BJ (cell line): ENCODE measurements around the gene DPYSL5. TPM values are rescaled to one million over a fixed set of nuclear protein-coding genes. Genes with fewer than 3 reads are reported as not detected.

ENCODE experiments used
- CTCF ChIA-PET: fragments of 350-600 bp; formaldehyde crosslinking; extraction: SDS; loops from one replicate; lab custom pipeline; 2021; ENCODE audit warnings: antibody characterized with exemption, inconsistent platforms; lab: Yijun Ruan, JAX
- POLR2A ChIA-PET: fragments of 300-600 bp; sonication (Branson Sonifier 250); formaldehyde crosslinking; extraction: SDS; loops from one replicate; lab custom pipeline; 2021; ENCODE audit warnings: antibody characterized with exemption; lab: Charles Lee
- DNase-seq: peaks from one replicate; pipeline ENCODE4 v3.0.0-alpha.2; 2011; ENCODE audit warnings: low read depth
- H3K27me3 ChIP-seq: 2 replicates; pipeline ENCODE4 v1.6.0; 2011; ENCODE audit warnings: low read length; ENCODE audit not compliant: control insufficient read depth, insufficient read depth
- H3K36me3 ChIP-seq: 2 replicates; pipeline ENCODE4 v1.5.1; 2011; ENCODE audit warnings: low read length; ENCODE audit not compliant: control insufficient read depth, insufficient read depth
- H3K4me3 ChIP-seq: 2 replicates; pipeline ENCODE4 v1.5.1; 2011; ENCODE audit warnings: low read depth, mild to moderate bottlenecking, control low read depth, low read length
- polyA plus RNA-seq: library from polyadenylated mRNA; depleted of rRNA; stranded (reverse); fragments of >200 nt; gene quantifications from 2 replicates; pipeline ENCODE4 v1.2.3, GENCODE V29; 2011
- TF ChIP-seq, protein P1 (sequence below): IDR thresholded peaks from 2 replicates; pipeline ENCODE4 v1.5.1; 2011; ENCODE audit warnings: low read depth, mild to moderate bottlenecking, control low read depth, inconsistent platforms, low read length, moderate library complexity; ENCODE audit not compliant: insufficient read depth

Gene DPYSL5
- polyA plus RNA-seq, 1 experiment: not detected

- TF ChIP-seq, protein P1, sequence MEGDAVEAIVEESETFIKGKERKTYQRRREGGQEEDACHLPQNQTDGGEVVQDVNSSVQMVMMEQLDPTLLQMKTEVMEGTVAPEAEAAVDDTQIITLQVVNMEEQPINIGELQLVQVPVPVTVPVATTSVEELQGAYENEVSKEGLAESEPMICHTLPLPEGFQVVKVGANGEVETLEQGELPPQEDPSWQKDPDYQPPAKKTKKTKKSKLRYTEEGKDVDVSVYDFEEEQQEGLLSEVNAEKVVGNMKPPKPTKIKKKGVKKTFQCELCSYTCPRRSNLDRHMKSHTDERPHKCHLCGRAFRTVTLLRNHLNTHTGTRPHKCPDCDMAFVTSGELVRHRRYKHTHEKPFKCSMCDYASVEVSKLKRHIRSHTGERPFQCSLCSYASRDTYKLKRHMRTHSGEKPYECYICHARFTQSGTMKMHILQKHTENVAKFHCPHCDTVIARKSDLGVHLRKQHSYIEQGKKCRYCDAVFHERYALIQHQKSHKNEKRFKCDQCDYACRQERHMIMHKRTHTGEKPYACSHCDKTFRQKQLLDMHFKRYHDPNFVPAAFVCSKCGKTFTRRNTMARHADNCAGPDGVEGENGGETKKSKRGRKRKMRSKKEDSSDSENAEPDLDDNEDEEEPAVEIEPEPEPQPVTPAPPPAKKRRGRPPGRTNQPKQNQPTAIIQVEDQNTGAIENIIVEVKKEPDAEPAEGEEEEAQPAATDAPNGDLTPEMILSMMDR: no peak
- ChIA-PET CTCF (interaction anchor here (0.6 to 1.0 kb wide), 3 partner anchors 9 to 106 kb away, joined by 3 to 4 read pairs (median 3); no protein-coding TSS in a partner anchor), POLR2A (no interaction called here)
- Histone ChIP-seq H3K4me3 (no peak overlapping the region), H3K36me3 (no peaks in the 10 kb centered on the region), H3K27me3 (peaks cover 17% of the 10 kb centered on the region)
- no peak for DNase-seq
Measured at GRCh38 chr2:26951236-26951635, 103.3 kb downstream of the DPYSL5 start.

- ChIA-PET POLR2A (no interaction called here), CTCF (interaction anchor here (1.1 to 2.2 kb wide), 3 partner anchors 9 to 110 kb away, joined by 3 to 14 read pairs (median 10); no protein-coding TSS in a partner anchor)
- H3K4me3 ChIP-seq: no peak overlapping the region
- DNase-seq: no peak
- TF ChIP-seq, protein P1: no peak
- H3K27me3 ChIP-seq: peaks cover 20% of the 10 kb centered on the region
- no peaks in the 10 kb centered on the region for H3K36me3 ChIP-seq
Measured at GRCh38 chr2:26952374-26952773, 104.4 kb downstream of the DPYSL5 start.

GRCh38 chr2:26954135-26954534 is 106.2 kb downstream of the DPYSL5 start:
- ChIA-PET CTCF (interaction anchor here (1.4 to 2.7 kb wide), 4 partner anchors 8 to 108 kb away, joined by 8 to 15 read pairs (median 12); no protein-coding TSS in a partner anchor), POLR2A (no interaction called here)
- TF ChIP-seq, protein P1: no peak
- H3K36me3 ChIP-seq: no peaks in the 10 kb centered on the region
- peaks cover 23% of the 10 kb centered on the region for H3K27me3 ChIP-seq
- H3K4me3 ChIP-seq: no peak overlapping the region
- no peak for DNase-seq

DNA sequence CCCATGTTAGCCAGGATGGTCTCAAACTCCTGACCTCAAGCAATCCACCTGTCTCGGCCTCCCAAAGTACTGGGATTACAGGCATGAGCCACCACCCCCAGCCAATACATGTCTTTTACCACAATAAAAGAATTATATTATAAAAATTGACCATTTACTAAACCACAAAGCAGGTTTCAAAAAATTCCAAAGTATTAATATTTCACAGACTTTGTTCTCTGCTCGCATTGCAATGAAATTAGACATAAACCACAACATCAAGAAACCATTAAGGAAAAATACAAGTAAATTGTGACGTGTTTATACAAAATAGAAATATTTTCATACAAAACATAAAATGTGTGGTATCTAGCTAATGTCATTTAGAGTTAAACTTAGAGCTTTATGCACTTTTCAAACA is 109.1 kb downstream of the DPYSL5 start:
- TF ChIP-seq, protein P1: no peak
- Histone ChIP-seq H3K36me3 (no peaks in the 10 kb centered on the region), H3K27me3 (peaks cover 27% of the 10 kb centered on the region), H3K4me3 (no peak overlapping the region)
- CTCF ChIA-PET: interaction anchor here (2.3 to 9.5 kb wide), 2 partner anchors 14 to 59 kb away, joined by 8 to 263 read pairs; no protein-coding TSS in a partner anchor
- POLR2A ChIA-PET: no interaction called here
- DNase-seq: no peak

- H3K27me3 ChIP-seq: peaks cover 25% of the 10 kb centered on the region
- TF ChIP-seq, protein P1: no peak
- POLR2A ChIA-PET: no interaction called here
- CTCF ChIA-PET: interaction anchor here (0.6 to 9.5 kb wide), 3 partner anchors 9 to 59 kb away, joined by 3 to 263 read pairs (median 8); no protein-coding TSS in a partner anchor
- H3K4me3 ChIP-seq: no peak overlapping the region
- H3K36me3 ChIP-seq: no peaks in the 10 kb centered on the region
- DNase-seq: no peak
Measured at GRCh38 chr2:26957534-26957933, 109.6 kb downstream of the DPYSL5 start.
